AG08395 (cell line): ENCODE measurements around the gene RLBP1.

ENCODE experiments used
- DNase-seq: peaks from one replicate; pipeline ENCODE4 v3.0.0; 2012; ENCODE audit warnings: mixed read lengths, low spot score

The RLBP1 gene

GRCh38 chr15:89177633-89178306, 43.6 kb downstream of the RLBP1 start:
- DNase-seq = peak; percentile 73

GRCh38 chr15:89177116-89177515, 44.3 kb downstream of the RLBP1 start:
- no peak for DNase-seq

GRCh38 chr15:89175617-89176191, 45.7 kb downstream of the RLBP1 start:
- no peak for DNase-seq

GRCh38 chr15:89174476-89174875, 46.9 kb downstream of the RLBP1 start:
- no peak for DNase-seq

- DNase-seq = no peak
Measured at GRCh38 chr15:89172921-89173320, 48.5 kb downstream of the RLBP1 start.

GRCh38 chr15:89171136-89172072, 50.0 kb downstream of the RLBP1 start:
- DNase-seq = peak; percentile 44

GRCh38 chr15:89170364-89170763, 51.0 kb downstream of the RLBP1 start:
- DNase-seq = no peak

GRCh38 chr15:89168316-89168833, 53.0 kb downstream of the RLBP1 start:
- DNase-seq = no peak

- peak; percentile 41 for DNase-seq
Measured at GRCh38 chr15:89167267-89168176, 53.9 kb downstream of the RLBP1 start.

- DNase-seq = no peak
Measured at GRCh38 chr15:89165677-89166076, 55.7 kb downstream of the RLBP1 start.

GRCh38 chr15:89164712-89165211, 56.6 kb downstream of the RLBP1 start:
- no peak for DNase-seq

GRCh38 chr15:89163271-89164055, 57.9 kb downstream of the RLBP1 start:
- DNase-seq = no peak

- DNase-seq = no peak
Measured at GRCh38 chr15:89161666-89162065, 59.7 kb downstream of the RLBP1 start.
